Cerebellar nuclear complex (tissue), 1 donor: ENCODE data around the gene PSMA1.

Experiments
- DNase-seq, 2 experiments: peaks; one replicate each; lab custom pipeline; 2025; lab: John Stamatoyannopoulos, UW

Gene PSMA1

DNA sequence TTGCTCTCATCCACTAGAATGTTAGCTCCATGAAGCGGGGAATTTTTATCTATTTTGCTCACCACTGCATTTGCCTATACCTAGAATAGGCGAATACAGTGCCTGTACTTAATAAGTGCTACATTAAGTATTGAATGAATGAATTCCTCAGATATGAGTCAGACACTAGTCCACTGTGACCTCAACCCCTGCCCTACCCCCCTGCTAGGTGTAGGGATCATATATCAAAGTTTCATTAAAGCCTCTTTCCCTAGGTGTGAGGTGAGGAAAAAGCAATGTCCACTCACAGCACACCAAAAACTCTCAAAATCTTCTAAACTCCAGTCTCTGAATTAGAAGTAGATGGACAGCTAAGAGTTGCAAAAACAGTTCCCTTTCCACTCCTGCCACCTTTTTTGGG lies 9.8 kb upstream of the PSMA1 start:
- no peak for DNase-seq

DNA sequence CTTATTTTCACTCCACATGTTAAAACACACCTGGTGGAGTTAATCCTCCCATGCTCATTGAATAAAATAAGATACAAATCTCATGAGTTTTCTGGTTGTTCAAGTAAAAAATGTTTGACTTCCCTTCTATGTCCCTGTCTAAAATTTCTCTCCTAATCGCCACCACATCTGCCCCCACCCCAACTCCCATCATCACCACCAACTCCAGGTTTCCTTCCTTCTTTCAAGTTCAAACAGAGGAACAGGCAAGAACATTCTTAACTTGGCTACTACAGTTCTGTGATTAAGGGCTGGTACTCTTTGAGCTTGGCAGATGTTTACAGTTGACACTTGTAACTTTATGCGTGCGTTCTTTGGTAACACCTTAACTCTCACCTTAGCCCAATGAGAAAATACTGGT lies 9.1 kb upstream of the PSMA1 start:
- no peak for DNase-seq

DNA sequence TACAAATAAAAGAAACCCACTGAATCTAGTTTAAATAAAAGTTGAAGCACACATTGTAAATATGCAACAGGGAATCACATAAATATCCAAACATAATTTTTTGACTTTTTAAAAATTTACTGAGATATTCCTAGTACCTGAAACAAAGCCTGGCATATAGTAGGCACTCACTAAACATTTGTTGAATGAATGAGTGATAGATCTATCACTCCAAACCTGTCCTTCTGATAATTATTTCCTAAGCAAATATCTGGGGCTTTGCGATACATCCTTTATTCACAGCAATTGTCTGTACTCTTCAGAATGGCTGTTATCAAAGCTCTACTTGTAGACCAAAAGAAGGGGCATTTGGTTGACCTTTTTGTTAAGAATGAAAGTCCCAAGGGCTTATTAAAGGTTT lies 2.6 kb upstream of the PSMA1 start:
- no peak for DNase-seq

DNA sequence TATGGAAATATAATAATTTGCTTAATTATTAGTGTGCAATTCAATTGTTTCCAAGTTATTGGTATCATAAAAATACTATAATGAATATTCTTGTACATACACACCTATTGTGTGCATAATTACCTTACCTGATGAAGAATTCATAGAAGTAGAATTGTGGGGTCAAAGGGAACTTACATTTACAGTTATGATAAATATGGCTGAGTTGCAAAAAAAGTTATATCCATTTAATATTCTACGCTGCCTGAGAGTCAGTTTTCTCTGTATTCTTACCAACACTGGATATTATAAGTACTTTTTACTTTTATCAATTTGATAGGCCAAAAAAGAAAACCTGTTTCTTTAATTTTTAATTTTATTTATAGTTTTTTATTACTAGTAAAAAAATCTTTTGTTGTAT lies 2.1 kb upstream of the PSMA1 start:
- no peak for DNase-seq

DNA sequence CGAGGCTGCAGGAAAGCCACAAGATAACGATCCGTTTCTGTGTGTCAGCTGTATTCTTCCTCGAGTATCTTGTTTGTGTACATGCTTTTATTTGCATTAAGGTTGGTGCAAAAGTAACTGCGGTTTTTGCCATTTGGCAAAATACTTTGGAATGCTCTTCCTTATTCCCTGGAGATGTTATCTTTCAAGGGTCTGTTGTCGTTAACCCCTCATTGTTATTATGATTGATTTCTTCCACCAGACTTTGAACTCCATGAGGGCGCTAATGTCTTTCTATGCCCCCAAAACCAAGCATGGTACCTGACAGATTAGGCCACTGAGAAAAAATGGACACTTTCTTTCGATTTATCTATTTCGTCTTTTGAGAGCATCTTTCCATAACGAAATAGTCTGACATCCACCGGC lies 563 bp upstream of the PSMA1 start:
- no peak for DNase-seq

DNA sequence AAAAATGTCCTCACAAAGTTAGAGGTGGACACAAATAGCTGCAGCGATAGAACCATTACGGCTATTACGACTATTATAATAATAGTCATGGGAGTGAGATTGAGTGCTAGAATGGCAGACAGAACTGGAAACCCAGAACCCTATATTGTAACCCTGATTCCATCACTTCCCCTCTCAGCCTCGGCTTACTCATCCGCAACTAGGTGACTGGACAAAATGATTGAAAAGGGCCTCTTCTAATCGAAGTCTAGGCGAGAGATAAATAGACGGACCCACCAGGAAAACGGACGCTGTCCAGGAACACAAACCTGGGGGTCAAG lies 629 bp downstream of the PSMA1 start:
- no peak for DNase-seq

DNA sequence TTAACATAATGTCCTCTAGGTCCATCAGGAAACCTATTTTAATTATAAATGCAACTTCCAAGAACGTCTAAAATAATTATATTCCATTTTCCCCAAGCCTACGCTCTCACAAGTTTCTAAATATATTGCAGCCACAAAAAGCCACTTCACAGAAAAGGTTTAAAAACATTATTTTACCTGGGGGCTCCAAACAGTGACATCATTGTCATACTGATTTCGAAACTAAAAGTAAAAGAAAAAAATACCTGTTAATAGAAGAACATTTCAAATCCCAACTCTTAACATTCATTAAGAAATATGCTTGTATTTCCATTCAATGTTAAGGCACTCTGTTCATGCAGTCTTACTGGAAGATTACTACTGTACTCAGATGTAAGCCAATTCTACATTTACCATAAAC lies 1.4 kb downstream of the PSMA1 start:
- no peak for DNase-seq

DNA sequence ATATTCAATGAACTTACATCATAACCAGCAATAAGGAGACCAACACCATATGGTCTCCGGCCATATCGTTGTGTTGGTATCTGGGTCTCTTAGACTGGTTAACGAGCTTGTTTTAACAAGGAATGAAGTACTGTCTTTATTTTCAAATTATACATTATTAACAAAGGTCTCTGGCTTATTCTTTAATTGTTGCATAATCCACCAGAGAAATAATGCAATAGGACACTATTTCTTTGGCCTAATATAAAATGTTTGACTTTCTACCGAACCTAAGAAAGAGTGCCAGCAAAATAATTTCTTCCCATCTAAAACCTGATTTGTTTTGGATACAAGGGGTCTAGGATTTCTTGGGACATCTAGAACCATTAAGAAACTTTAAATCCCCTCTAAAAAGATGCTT lies 6.4 kb downstream of the PSMA1 start:
- no peak for DNase-seq

DNA sequence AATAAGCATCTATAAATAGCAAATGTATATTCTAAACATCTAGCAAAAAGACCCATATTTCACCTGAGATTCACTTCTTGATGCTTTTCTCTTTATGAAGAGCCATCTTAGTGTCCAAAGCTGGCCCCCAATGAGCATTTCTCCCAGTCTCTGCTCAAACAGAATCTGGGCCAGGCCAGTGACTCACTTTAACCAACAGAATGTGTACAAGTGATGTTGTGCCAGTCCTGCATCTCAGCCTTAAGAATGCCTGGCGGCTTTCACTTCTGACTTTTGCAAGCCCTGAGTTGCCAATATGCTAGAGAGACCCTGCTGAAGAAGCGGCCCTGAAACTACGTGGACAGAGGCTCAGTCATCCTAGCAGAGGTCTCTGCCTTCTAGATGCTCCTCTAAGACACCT lies 13.7 kb downstream of the PSMA1 start:
- no peak for DNase-seq

DNA sequence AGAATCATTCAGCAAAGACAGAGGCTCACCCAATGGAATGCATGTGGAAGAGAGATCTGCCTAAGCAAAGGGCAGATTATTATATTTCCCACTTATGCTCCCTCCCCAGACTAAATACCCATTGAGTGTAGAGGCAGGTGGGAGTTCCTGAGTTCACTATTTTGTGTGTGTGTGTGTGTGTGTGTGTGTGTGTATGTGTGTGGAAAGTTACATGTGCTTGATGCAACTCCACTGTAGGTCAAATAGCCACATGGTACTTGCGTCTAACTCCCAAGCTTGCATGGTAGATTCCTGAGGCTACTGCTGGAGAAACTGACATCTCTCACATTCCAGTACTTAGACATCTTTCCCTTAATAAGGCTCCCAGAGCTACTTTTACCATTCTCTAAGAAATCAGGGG lies 17.2 kb downstream of the PSMA1 start:
- DNase-seq = no peak

DNA sequence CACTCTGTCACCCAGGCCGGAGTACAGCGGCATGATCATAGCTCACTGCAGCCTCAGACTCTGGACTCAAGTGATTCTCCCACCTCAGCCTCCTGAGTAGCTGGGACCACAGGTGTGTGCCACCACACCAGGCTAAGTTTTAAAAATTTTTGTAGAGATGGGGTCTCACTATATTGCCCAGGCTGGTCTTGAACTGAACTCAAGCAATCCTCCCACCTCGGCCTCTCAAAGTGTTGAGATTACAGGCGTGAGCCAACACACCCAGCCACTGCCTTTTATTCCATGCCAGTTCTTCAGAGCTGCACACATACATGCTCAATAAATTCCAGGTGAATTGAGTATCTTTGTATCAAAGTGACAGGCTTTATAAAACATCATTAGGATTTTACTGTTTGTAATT lies 18.1 kb downstream of the PSMA1 start:
- DNase-seq = no peak

DNA sequence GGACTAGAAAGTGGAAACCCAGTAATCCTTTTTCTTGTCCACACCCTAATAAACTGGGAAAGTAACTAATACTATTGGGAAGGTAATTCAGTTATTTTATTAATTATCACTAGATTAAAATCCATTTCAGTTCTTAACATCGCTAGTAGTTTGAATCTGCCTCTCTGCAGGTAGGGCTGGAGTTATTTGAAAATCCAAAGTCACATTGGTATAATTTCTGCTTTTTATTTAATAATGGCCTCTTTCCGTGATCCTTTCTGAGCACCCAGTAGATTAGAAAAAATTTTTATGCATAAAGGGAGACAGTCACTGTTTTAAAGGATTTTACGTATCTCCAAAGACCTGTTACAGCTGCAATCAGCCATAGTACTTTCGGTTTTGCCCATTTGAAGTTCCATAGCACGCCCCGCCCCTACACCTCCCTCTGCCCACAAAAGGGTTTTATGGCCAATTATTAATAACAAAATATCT lies 20.0 kb downstream of the PSMA1 start:
- no peak for DNase-seq

DNA sequence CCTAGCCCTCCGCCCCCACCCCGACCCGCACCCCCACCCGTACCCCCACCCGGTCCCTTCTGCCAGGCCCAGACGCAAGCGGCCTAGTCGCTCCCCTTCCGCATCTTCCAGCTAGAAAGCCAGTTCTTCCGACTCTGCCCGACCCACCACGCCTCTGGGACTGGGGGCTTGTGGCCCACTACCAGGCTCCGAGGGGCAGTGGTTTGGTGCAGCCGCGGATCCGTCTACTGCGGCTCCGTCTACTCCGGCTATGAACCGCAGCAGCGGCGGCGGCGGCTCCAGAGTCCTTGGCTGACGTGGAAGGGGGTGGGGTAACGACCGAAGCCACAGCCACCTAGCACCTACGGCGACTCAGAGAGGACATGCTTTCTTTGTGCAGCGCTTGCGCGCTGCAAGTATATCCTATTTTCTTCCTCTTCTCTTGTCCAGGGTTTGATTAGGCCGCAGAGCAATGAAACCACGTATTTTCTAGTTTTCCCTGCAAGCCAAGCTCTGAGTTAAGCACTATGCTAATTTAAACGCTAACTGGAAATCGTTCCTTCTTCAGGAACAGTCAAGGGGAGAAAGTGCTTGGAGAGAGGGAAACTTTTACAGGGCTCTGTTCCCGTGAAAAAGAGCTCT lies 20.5 kb downstream of the PSMA1 start, which contains the start of gene COPB1:
Gene COPB1, minus strand, starts transcription at position 252 of the 621 bp plus-strand sequence. CDS start 883 bp downstream, outside the sequence.
- DNase-seq = peak in 1 of 2 experiments; percentile 72

DNA sequence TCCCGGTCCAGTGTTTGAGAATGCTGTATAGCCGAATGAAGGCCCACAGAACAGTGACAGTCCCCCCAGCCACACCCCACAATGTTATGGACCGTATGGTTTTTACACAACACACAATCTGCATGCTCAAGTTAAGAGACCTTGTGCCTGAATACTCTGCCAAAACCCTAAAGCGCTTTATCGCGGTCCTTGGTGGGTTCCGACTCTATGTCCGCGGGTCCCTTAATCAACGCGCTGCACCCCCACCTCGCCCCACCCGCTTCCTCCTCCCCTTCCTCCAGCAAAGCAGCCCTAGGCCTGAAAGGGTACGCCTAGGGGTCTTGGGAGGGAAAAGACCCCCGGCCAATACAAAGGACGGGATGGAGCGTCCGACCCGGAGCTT lies 21.0 kb downstream of the PSMA1 start:
- no peak for DNase-seq

DNA sequence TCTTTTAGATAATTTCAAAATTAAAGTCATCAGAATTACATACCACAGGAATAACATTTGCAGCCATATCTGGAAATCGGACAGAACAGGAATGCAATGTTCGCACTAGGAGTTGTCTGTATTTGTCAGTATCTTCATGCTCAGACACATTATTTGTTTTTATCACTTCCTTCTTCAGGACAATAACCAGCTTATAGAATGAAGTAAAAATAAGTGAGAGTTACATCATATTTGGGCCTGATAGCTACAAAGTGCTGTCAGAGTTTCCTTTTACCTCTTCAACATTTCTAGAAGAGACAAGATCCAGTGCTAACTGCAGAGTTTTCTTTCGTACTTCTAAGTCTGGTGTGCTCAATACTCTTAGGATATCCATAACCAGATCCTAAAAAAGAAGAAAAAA lies 39.5 kb downstream of the PSMA1 start:
- DNase-seq = no peak

DNA sequence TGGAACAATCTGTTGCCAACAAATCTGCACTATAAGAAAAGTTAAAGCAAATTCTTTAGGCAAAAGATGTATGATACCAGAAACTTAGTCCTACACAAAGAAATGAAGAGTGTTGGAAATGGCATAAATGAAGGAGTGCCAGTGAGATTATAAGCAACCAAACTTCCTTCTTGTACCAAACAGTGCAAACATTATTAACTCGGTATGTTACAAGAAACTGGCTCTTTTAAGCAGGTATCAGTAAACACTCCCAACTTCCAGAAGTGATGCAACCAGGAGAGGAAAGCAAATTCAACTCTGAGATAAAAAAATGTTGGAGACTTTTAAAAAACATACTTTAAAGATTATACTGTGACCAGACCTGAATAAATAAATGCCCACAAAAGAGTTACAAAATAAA lies 49.1 kb downstream of the PSMA1 start:
- DNase-seq = no peak

DNA sequence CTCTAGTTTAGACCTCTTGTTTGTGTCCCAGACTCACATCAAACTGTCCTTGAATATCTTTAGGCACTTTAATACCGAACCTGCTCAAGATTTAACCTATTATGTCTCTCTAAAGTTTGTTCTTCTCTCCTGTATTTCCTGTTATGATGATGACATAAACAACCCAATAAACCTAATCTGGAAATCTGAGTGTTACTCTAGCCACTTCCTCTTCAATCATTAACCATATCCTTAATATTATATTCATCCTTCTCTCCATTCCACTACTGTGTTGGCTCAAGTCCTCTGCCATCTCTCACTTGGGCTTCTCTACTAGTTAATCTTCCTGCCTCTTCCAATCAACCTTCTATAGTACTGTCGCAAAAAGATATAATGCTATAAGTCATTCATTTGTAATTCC lies 56.6 kb downstream of the PSMA1 start:
- DNase-seq = no peak

DNA sequence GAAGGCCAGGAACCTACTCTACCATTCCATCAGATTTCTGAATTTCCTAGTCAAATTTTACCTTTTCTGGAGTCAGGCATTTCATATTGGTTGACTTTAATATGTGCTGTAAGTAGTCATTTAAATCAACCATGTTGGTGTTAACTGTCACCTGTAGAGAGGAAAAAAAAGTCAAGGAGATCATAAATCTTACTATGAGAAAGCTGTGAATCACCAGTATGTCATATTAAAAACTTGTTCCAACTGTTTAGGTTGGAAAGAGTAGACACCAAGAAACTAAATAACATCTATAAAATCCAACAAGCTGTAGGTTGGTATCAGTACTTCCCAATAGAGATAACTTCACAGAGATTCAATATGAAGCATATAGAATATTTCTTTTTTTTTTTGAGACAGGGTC lies 60.0 kb downstream of the PSMA1 start:
- DNase-seq = no peak

DNA sequence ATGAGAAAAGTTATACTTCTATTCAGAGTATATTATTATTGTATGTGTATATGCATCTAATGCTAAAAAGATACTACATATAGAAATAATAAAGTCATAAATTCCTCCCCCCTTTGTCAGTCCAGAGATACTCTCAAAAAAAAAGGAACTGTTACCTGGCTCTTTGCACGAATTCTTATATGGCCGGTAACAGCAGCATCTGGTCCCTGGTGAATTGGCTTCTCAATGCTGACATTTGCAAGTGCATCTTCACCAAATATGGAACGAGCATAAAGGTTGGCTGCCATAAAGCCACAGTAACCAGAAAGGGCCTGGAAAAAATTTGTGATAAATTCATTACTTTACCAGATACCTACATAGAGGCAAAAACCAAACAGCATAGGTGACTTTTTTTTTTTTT lies 61.8 kb downstream of the PSMA1 start:
- no peak for DNase-seq

DNA sequence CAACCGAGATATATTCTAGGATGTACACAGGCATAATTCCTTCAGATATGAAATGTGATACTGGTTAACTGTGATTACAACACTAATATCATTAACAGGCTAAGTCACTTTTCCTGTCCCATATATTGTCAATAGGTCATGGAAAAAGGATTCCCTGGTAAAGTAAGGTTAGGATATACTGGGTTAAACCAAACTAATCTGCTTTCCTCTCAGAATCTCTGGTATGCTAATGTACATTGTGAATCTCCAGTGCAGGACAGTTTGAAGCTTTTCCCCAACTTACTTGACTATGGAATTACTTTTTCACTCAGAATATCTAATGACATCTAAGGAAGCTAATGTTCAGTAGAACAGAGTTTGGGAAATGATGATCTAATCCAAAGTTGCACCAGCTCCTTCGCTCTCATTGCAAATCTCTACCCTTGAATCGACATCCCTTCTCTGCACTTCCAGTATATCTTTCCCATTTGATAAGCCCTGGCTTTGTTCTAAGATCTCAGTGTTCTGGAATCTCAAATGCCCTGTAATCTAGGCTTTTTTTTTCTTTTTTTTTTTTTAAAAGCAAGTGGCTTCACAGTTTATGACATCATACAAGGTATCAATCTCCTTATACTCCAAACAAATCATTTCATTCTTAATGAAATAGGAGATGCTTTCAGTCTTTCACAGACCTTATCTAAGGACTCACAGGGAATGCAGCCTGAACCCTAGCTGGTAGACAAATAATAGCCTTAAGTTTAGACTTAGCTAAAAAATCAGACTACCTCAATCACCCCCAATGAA lies 64.3 kb downstream of the PSMA1 start:
- DNase-seq = no peak
